ENCODE data around the gene ZDHHC22. TPM values are rescaled to one million over a fixed set of nuclear protein-coding genes. Genes with fewer than 3 reads are reported as not detected.

ZDHHC22 gene
- total and polyA plus RNA-seq, 5 donors from 2014 or later = not detected

DNA sequence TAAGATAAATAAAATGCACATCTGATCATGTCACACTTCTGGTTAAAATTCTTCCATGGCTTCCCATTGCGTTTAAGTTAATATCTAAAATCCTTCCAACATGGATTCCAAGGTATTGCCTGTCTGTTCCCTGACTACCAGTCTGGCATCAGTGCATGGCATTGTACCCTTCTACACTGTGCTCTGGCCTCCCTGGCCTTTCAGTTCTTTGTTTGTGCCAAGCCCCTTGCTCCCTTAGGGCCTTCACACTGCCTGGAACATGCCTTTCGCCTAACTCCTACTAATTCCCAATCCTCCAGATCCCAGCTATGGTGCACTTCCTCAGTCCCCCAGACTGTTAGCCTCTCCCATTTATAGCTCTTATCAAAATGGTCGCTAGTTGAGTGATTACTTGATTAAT lies 37.2 kb downstream of the ZDHHC22 start:
- Mint-ChIP-seq H3K4me1 (peaks cover 8 to 38% (median 20%) of the 10 kb centered on the region in 4 donors), H3K4me3 (peak overlapping the region in 1 of 4 donors; percentile 4), H3K27me3 (no peaks in the 10 kb centered on the region), H3K27ac (peak overlapping the region in 1 of 3 donors; percentile 59), H3K9me3 (peaks cover 0 to 1% (median 0%) of the 10 kb centered on the region in 7 donors), H3K36me3 (peaks cover 15% of the 10 kb centered on the region)
- peaks cover 22% of the 10 kb centered on the region for H3K36me3 ChIP-seq (ENCODE audit: control insufficient read depth, insufficient read depth, low read length)
- H3K27me3 ChIP-seq (ENCODE audit: control insufficient read depth, insufficient read depth, low read length) = no peaks in the 10 kb centered on the region
- no peaks in the 10 kb centered on the region for H3K4me1 ChIP-seq (ENCODE audit: control insufficient read depth, insufficient read depth, low read length, poor library complexity, severe bottlenecking)
- ATAC-seq (ENCODE audit: low read depth in 2 of 2) (no peak), DNase-seq (no peak)
- H3K27ac ChIP-seq (ENCODE audit: insufficient read depth, low read length, poor library complexity, severe bottlenecking) = no peak overlapping the region
- H3K9me3 ChIP-seq (ENCODE audit: control insufficient read depth in 2 of 2, low read length in 2 of 2) = no peaks in the 10 kb centered on the region
- no peak overlapping the region for H3K4me3 ChIP-seq (ENCODE audit: low read depth, low read length)

GRCh38 chr14:77103951-77104350 lies 37.6 kb downstream of the ZDHHC22 start:
- H3K36me3 Mint-ChIP-seq = peaks cover 15% of the 10 kb centered on the region
- peaks cover 3% of the 10 kb centered on the region for H3K4me1 ChIP-seq (ENCODE audit: control insufficient read depth, insufficient read depth, low read length, poor library complexity, severe bottlenecking)
- H3K27ac Mint-ChIP-seq = no peak overlapping the region
- H3K27ac ChIP-seq (ENCODE audit: insufficient read depth, low read length, poor library complexity, severe bottlenecking) = no peak overlapping the region
- ATAC-seq (ENCODE audit: low read depth in 2 of 2) (no peak), DNase-seq (no peak)
- H3K9me3 ChIP-seq (ENCODE audit: control insufficient read depth in 2 of 2, low read length in 2 of 2) = no peaks in the 10 kb centered on the region
- no peaks in the 10 kb centered on the region for H3K27me3 ChIP-seq (ENCODE audit: control insufficient read depth, insufficient read depth, low read length)
- no peak overlapping the region for H3K4me3 ChIP-seq (ENCODE audit: low read depth, low read length)
- H3K27me3 Mint-ChIP-seq = no peaks in the 10 kb centered on the region
- H3K4me3 Mint-ChIP-seq = no peak overlapping the region
- peaks cover 0 to 1% (median 0%) of the 10 kb centered on the region in 7 donors for H3K9me3 Mint-ChIP-seq
- H3K36me3 ChIP-seq (ENCODE audit: control insufficient read depth, insufficient read depth, low read length) = peaks cover 18% of the 10 kb centered on the region
- peaks cover 8 to 42% (median 24%) of the 10 kb centered on the region in 4 donors for H3K4me1 Mint-ChIP-seq

DNA sequence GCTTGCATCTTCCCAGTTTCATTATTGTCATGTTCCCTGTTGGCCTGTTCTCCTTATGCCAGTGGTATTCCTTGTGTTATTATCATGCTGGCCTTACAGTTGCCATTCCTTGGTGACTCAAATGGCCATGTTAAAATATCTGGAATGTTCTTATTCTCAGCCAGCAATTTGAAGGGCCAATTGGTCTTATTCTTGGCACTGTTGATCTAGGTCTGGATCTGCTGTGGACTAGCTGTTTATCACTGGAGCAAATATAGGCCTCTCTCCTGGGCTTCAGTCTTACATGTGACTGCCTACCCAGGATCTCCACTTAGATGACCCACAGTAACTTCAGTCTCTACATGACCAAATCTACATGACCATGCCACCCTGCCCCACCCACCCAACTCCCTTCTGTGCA lies 38.1 kb downstream of the ZDHHC22 start:
- Histone ChIP-seq H3K9me3 (ENCODE audit: control insufficient read depth in 2 of 2, low read length in 2 of 2) (no peaks in the 10 kb centered on the region), H3K36me3 (ENCODE audit: control insufficient read depth, insufficient read depth, low read length) (peaks cover 18% of the 10 kb centered on the region), H3K27ac (ENCODE audit: insufficient read depth, low read length, poor library complexity, severe bottlenecking) (no peak overlapping the region), H3K4me3 (ENCODE audit: low read depth, low read length) (no peak overlapping the region), H3K27me3 (ENCODE audit: control insufficient read depth, insufficient read depth, low read length) (no peaks in the 10 kb centered on the region), H3K4me1 (ENCODE audit: control insufficient read depth, insufficient read depth, low read length, poor library complexity, severe bottlenecking) (peaks cover 7% of the 10 kb centered on the region)
- H3K27me3 Mint-ChIP-seq = no peaks in the 10 kb centered on the region
- DNase-seq (no peak), ATAC-seq (ENCODE audit: low read depth in 2 of 2) (no peak)
- peaks cover 15% of the 10 kb centered on the region for H3K36me3 Mint-ChIP-seq
- no peak overlapping the region for H3K4me3 Mint-ChIP-seq
- peaks cover 4 to 42% (median 24%) of the 10 kb centered on the region in 4 donors for H3K4me1 Mint-ChIP-seq
- no peak overlapping the region for H3K27ac Mint-ChIP-seq
- H3K9me3 Mint-ChIP-seq = peaks cover 0 to 1% (median 0%) of the 10 kb centered on the region in 7 donors

- peaks cover 6% of the 10 kb centered on the region for H3K27me3 Mint-ChIP-seq
- peak overlapping the region in 1 of 4 donors; percentile 37 for H3K4me3 Mint-ChIP-seq
- H3K9me3 Mint-ChIP-seq = peaks cover 0 to 4% (median 0%) of the 10 kb centered on the region in 7 donors
- Histone ChIP-seq H3K27me3 (ENCODE audit: control insufficient read depth, insufficient read depth, low read length) (no peaks in the 10 kb centered on the region), H3K9me3 (ENCODE audit: control insufficient read depth in 2 of 2, low read length in 2 of 2) (no peaks in the 10 kb centered on the region), H3K27ac (ENCODE audit: insufficient read depth, low read length, poor library complexity, severe bottlenecking) (no peak overlapping the region), H3K4me3 (ENCODE audit: low read depth, low read length) (no peak overlapping the region), H3K36me3 (ENCODE audit: control insufficient read depth, insufficient read depth, low read length) (peaks cover 11% of the 10 kb centered on the region), H3K4me1 (ENCODE audit: control insufficient read depth, insufficient read depth, low read length, poor library complexity, severe bottlenecking) (peaks cover 11% of the 10 kb centered on the region)
- DNase-seq (no peak), ATAC-seq (ENCODE audit: low read depth in 2 of 2) (no peak)
- H3K36me3 Mint-ChIP-seq = peaks cover 15% of the 10 kb centered on the region
- H3K4me1 Mint-ChIP-seq = peaks cover 4 to 40% (median 34%) of the 10 kb centered on the region in 4 donors
- no peak overlapping the region for H3K27ac Mint-ChIP-seq
Measured at GRCh38 chr14:77102154-77102553, 39.4 kb downstream of the ZDHHC22 start.

DNA sequence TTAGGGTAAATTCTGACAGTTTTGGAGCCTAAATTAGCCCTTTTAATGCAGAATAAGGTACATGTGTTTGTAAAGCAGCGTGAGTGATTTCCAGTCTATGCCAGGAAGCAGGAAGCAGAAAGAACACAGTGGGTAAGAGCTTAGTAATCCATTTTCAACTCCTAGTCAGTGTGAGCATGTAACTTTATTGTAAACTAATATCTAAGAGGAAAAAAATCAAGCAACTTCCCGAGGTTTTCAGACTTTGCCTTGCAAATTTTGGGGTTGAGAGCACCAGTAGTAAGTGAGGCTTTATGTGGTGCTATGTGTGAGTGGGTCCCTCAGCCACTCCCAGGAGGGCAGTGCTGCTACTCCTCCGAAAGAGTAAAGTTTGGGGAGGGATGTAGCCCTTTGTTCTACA lies 40.6 kb downstream of the ZDHHC22 start:
- H3K9me3 ChIP-seq (ENCODE audit: control insufficient read depth in 2 of 2, low read length in 2 of 2) = no peaks in the 10 kb centered on the region
- H3K4me1 ChIP-seq (ENCODE audit: control insufficient read depth, insufficient read depth, low read length, poor library complexity, severe bottlenecking) = peaks cover 18% of the 10 kb centered on the region
- DNase-seq (peak in 1 of 3 donors; percentile 28), ATAC-seq (ENCODE audit: low read depth in 2 of 2) (no peak)
- H3K27ac ChIP-seq (ENCODE audit: insufficient read depth, low read length, poor library complexity, severe bottlenecking) = no peak overlapping the region
- H3K36me3 Mint-ChIP-seq = peaks cover 6% of the 10 kb centered on the region
- peak overlapping the region in 1 of 3 donors; percentile 83 for H3K27ac Mint-ChIP-seq
- peaks cover 0 to 4% (median 0%) of the 10 kb centered on the region in 7 donors for H3K9me3 Mint-ChIP-seq
- no peak overlapping the region for H3K4me3 ChIP-seq (ENCODE audit: low read depth, low read length)
- H3K36me3 ChIP-seq (ENCODE audit: control insufficient read depth, insufficient read depth, low read length) = peaks cover 5% of the 10 kb centered on the region
- H3K4me3 Mint-ChIP-seq = peak overlapping the region in 2 of 4 donors; percentile 79 to 99
- no peaks in the 10 kb centered on the region for H3K27me3 ChIP-seq (ENCODE audit: control insufficient read depth, insufficient read depth, low read length)
- peaks cover 6% of the 10 kb centered on the region for H3K27me3 Mint-ChIP-seq
- H3K4me1 Mint-ChIP-seq = peaks cover 8 to 51% (median 41%) of the 10 kb centered on the region in 4 donors

DNA sequence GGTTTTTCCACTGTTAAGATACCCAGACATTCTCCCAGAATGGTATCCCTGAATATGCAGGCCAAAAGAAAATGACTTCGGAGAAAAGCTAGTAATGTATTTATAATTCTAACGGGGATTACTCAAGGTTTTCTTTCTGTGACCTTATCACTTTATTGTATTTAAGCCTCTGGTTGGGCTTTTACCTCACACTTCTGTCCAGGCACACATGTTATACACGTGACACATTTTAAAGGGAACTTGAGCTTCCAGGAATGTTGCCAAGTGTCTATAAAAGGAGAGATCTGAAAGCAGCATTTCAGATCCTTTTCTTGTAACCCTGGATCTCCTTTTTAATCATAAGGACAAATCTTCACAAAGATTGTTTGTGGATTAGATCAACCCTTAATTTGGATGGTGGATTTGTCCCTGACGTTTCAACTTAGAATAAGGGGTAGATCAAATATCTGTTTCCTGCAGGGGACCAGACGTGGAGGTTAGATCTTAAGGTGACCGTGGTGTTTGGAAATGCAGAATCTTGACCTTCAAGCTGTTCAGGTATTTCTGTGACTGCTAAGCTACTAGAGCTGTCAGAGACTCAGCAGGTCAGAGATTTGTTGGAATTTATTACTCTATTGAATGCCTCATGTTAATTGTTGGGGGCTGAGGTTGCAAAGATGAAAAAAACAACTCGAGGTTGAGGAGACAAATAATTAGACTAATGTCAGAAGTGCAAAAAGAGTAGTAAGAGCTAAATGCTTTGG lies 42.0 kb downstream of the ZDHHC22 start:
- H3K4me3 ChIP-seq (ENCODE audit: low read depth, low read length) = peak overlapping the region; percentile 72
- DNase-seq = no peak
- ATAC-seq (ENCODE audit: low read depth in 2 of 2) = no peak
- H3K36me3 ChIP-seq (ENCODE audit: control insufficient read depth, insufficient read depth, low read length) = no peaks in the 10 kb centered on the region
- peaks cover 3% of the 10 kb centered on the region for H3K36me3 Mint-ChIP-seq
- peaks cover 0 to 4% (median 0%) of the 10 kb centered on the region in 7 donors for H3K9me3 Mint-ChIP-seq
- H3K9me3 ChIP-seq (ENCODE audit: control insufficient read depth in 2 of 2, low read length in 2 of 2) = no peaks in the 10 kb centered on the region
- peaks cover 18% of the 10 kb centered on the region for H3K4me1 ChIP-seq (ENCODE audit: control insufficient read depth, insufficient read depth, low read length, poor library complexity, severe bottlenecking)
- peaks cover 6% of the 10 kb centered on the region for H3K27me3 Mint-ChIP-seq
- H3K4me1 Mint-ChIP-seq = peaks cover 12 to 56% (median 44%) of the 10 kb centered on the region in 4 donors
- no peak overlapping the region for H3K27ac ChIP-seq (ENCODE audit: insufficient read depth, low read length, poor library complexity, severe bottlenecking)
- H3K27ac Mint-ChIP-seq = peak overlapping the region in 2 of 3 donors; percentile 90 to 94
- no peaks in the 10 kb centered on the region for H3K27me3 ChIP-seq (ENCODE audit: control insufficient read depth, insufficient read depth, low read length)
- H3K4me3 Mint-ChIP-seq = peak overlapping the region; percentile 88 to 100 (median 99)

GRCh38 chr14:77098529-77099353 lies 42.9 kb downstream of the ZDHHC22 start:
- Mint-ChIP-seq H3K36me3 (no peaks in the 10 kb centered on the region), H3K4me3 (peak overlapping the region; percentile 88 to 100 (median 99)), H3K27ac (peak overlapping the region; percentile 90 to 99 (median 94)), H3K9me3 (peaks cover 0 to 4% (median 0%) of the 10 kb centered on the region in 7 donors), H3K4me1 (peaks cover 13 to 57% (median 42%) of the 10 kb centered on the region in 4 donors), H3K27me3 (peaks cover 6% of the 10 kb centered on the region)
- H3K27ac ChIP-seq (ENCODE audit: insufficient read depth, low read length, poor library complexity, severe bottlenecking) = peak overlapping the region; percentile 94
- H3K9me3 ChIP-seq (ENCODE audit: control insufficient read depth in 2 of 2, low read length in 2 of 2) = no peaks in the 10 kb centered on the region
- peak overlapping the region; percentile 72 for H3K4me3 ChIP-seq (ENCODE audit: low read depth, low read length)
- no peaks in the 10 kb centered on the region for H3K27me3 ChIP-seq (ENCODE audit: control insufficient read depth, insufficient read depth, low read length)
- H3K36me3 ChIP-seq (ENCODE audit: control insufficient read depth, insufficient read depth, low read length) = no peaks in the 10 kb centered on the region
- DNase-seq = peak in 2 of 3 donors; percentile 15 to 27
- H3K4me1 ChIP-seq (ENCODE audit: control insufficient read depth, insufficient read depth, low read length, poor library complexity, severe bottlenecking) = peaks cover 18% of the 10 kb centered on the region
- no peak for ATAC-seq (ENCODE audit: low read depth in 2 of 2)
